K562 treated with DMSO at 1 percent for 24 hours (cell line): Measurements from ENCODE around the gene SPECC1. TPM values are rescaled to one million over a fixed set of nuclear protein-coding genes. Genes with fewer than 3 reads are reported as not detected.

Experiments used
- total RNA-seq: library from RNA; unstranded; fragments of 300-600 nt; gene quantifications from 2 replicates; pipeline ENCODE4 v1.2.3, GENCODE V29; 2022; ENCODE audit warnings: low read depth; ENCODE audit not compliant: insufficient read depth

SPECC1 gene, protein sequence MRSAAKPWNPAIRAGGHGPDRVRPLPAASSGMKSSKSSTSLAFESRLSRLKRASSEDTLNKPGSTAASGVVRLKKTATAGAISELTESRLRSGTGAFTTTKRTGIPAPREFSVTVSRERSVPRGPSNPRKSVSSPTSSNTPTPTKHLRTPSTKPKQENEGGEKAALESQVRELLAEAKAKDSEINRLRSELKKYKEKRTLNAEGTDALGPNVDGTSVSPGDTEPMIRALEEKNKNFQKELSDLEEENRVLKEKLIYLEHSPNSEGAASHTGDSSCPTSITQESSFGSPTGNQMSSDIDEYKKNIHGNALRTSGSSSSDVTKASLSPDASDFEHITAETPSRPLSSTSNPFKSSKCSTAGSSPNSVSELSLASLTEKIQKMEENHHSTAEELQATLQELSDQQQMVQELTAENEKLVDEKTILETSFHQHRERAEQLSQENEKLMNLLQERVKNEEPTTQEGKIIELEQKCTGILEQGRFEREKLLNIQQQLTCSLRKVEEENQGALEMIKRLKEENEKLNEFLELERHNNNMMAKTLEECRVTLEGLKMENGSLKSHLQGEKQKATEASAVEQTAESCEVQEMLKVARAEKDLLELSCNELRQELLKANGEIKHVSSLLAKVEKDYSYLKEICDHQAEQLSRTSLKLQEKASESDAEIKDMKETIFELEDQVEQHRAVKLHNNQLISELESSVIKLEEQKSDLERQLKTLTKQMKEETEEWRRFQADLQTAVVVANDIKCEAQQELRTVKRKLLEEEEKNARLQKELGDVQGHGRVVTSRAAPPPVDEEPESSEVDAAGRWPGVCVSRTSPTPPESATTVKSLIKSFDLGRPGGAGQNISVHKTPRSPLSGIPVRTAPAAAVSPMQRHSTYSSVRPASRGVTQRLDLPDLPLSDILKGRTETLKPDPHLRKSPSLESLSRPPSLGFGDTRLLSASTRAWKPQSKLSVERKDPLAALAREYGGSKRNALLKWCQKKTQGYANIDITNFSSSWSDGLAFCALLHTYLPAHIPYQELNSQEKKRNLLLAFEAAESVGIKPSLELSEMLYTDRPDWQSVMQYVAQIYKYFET
- total RNA-seq = 11.9 and 15.0 TPM in 2 replicates

DNA sequence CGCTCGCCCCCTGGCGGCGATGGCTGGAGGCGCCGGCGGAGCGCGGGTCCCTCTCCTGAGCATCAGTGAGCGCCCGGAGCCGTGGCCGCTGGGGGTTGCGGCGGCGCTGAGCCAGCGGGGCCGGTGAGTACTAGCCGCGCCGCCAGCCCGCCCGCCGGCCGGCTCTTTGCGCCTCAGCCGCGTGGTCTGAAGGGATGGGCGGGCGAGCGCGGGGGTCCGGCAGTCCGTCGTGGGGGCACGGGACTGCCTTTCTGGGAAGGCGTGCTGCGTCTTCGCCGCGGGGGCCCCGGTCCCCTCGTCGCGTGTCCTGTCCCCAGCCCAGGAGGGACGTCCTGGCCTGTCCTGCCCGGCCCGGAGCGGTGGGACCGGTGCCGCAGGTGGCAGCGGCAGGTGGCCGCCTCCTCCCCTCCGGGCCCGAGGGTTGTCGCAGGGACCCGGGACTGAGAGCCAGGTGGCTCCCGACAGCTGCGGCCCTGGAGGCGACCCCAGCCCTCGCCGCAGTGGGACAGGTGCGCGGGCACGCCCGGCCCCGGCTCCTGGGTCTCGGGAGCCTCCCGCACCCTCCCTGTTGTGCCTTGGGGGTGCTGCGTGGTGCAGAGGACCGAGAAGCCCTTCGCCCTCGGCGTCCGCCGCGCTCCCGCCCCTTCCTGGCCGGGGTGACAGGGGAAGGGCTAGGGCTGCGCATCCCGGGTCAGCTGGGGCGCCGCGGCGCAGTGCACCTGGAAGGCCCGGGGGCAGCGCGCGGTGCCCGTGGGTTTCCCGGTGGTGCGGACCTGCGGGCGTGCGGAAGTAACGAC lies at the start of gene SPECC1:
Gene SPECC1, plus strand, starts transcription at position 58 of the 797 bp plus-strand sequence. CDS start 87,293 bp downstream, outside the sequence.

DNA sequence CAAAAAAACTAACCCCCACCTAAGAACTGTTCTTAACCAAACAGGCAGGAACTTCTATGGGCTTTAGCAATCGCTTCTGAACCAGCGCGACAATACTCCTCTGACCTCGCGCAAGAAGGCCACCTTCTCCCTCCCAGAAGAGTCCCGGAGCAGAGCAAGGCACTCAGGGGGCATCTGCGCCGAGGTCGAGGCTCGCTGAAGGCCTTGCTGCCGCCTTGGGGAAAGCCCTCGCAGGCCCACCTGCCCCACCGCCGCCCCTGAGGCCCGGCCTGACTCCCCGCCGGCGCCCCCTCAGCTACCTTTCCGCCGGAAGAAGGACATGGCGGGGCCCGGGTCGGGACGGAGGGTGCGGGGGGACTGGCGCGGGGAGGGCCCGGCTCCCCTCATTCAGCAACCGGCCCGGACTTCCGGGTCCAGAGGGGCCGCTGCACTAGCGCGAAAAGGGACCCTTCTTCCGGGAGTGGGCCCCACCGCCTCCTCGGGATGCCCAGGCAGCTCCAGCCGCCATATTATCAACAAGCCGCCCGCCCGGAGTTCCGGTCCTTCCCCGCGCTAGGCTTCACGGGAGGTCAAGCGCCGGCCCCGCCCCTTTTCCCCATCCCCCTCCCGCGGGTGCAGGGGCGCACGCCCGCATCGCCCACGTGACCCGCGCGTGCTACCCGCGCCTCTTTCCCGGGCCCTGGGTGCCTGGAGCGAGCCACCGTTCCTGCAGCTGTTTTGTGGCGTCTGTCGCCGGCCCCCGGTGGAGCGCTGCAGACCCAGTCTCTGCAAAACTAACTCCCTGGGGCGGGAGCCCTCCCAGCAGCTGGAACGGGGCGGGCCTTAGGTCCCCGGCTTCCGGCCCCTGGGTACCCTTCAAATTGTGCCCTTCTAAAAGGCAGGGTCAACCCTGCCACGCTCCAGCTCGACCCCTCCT lies 31.6 kb upstream of the SPECC1 start, which contains the start of gene AKAP10:
Gene AKAP10, minus strand, starts transcription at position 536 of the 916 bp plus-strand sequence. Its CDS starts 149 bp downstream, at position 387.

Other genes starting within 250 kb of the SPECC1 start
- gene ULK2, start 141.4 kb upstream of the SPECC1 start, total RNA-seq = 0.27 TPM in 1 of 2 replicates, not detected in the other
- gene AKAP10, start 31.5 kb upstream of the SPECC1 start, total RNA-seq = 7.1 and 8.7 TPM in 2 replicates